GM19240 (cell line): ENCODE data around the gene ALOXE3.

Experiments used
- DNase-seq: peaks from one replicate; pipeline ENCODE4 v3.0.0; 2011; ENCODE audit warnings: low spot score; ENCODE audit not compliant: insufficient read length

The ALOXE3 gene

GRCh38 chr17:8052256-8053252 is 65.8 kb downstream of the ALOXE3 start:
- DNase-seq = no peak

GRCh38 chr17:8051831-8052230 is 66.5 kb downstream of the ALOXE3 start:
- DNase-seq = no peak

DNA sequence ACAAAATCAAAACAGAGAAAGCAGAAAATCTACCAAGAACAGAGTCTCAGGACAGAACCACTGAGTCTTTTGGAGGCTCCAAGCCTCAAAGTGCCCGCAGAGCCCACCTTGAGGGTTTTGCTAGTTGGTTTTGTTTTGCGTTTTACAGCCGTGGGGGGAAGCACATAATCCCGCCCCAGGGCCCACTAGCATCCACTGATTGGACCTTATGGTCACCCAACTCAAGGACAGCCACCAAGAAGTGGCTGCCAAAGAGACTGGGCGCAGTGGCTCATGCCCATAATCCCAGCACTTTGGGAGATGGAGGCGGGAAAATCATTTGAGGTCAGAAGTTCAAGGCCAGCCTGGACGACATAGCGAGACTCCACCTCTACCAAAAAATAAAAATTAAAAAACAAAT is 69.6 kb downstream of the ALOXE3 start:
- DNase-seq = no peak

DNA sequence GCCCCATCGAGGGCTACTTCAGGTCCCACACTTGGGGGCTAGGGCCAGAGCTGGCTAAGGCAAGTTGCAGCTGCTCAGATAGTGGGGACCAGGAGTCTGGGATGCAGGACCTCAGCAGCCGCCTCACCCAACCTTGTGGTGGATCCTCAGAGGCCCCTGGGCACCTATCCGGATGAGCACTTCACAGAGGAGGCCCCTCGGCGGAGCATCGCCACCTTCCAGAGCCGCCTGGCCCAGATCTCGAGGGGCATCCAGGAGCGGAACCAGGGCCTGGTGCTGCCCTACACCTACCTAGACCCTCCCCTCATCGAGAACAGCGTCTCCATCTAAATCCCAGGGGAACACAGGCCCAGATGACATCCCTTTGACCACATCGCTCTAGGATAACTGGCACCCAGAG is 70.1 kb downstream of the ALOXE3 start:
- no peak for DNase-seq

DNA sequence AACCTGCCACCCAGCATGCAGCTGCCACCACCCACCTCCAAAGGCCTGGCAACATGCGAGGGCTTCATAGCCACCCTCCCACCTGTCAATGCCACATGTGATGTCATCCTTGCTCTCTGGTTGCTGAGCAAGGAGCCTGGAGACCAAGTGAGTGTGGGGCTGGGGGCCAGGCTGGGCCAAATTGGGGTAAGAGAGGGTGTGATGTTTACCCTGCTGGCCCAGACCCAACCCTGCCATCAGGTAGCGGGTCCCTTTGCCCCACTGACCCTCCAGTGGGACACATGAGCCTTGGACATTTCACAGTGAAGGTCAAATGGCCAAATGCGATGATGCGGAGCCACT is 70.6 kb downstream of the ALOXE3 start:
- no peak for DNase-seq

- no peak for DNase-seq
Measured at GRCh38 chr17:8046929-8047768, 71.2 kb downstream of the ALOXE3 start.

DNA sequence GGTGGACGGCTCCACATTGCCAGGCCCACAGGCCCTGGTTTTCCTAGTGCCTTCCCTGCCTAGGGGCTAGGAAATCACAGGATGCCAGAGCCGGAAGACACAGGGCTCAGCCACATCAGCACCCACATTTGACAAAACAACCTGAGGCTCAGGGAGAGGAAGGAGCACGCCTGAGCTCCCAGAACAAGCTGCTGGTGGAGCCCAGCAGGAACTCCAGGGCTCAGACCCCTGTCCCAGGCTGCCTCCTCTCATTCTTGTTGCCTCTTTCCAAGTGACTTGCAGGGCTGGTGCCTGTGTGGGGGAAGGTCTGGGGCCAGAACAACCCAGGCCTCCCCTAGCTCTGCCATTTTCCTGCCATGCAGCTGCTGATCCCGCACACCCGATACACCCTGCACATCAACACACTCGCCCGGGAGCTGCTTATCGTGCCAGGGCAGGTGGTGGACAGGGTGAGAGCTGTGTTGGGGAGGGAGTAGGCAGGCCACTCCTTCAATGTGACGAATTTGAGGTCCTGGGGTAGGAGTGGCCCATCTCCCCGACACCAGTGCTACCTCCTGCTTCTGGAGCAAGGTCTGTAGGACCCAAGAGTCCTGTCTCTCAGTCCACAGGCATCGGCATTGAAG is 71.9 kb downstream of the ALOXE3 start:
- DNase-seq = no peak
